ENCODE data around the gene SH2D6.

The SH2D6 gene

GRCh38 chr2:85441864-85442263 lies 23.4 kb downstream of the SH2D6 start:
- no peak for DNase-seq

- no peak for DNase-seq
Observed at GRCh38 chr2:85444629-85445172, 26.2 kb downstream of the SH2D6 start.

GRCh38 chr2:85445316-85446295 lies 27.1 kb downstream of the SH2D6 start:
- no peak for DNase-seq

DNA sequence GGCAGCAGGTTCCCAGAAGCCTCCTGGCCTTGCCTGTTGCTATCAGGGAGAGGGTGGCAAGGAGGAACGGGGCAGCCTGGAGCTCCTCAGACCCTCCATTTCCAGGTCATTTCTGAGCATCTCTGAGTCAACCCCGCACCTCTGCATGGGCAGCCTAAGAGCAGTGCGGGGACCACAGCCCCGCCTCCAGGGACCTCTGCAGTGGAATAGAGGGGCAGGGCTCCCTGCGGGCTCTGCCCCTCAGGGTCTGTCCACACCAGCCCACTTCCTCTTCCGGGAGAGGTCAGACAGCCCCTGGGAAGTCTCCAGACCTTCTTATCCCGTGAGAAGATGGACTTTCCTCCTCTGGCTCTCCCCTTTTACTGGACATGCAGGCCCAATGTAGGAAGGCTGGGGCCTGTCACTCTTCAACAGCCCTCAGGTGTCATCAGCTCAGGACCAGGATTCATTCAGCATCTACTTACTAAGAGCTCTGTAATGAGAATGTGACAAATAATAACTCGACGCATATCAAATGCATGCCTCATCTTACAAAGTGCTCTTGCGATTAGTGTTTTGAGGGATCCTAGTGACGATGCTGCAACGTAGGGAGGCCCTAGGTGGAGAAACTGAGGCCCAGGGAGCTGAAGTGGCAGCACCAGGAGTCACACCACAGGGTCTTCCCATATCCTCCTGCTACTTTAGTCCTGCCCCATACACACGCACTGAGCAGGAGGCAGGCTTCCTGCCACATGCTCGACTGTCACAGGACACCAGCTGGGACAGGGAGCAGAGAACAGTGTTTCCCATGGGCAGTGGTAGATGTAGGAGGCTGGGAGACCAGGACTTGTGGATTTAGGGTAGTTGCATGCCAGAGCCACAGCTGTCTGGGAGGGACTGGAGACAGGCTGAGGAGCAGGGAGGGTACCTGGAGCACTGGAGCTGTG lies 28.0 kb downstream of the SH2D6 start:
- no peak for DNase-seq

- no peak for DNase-seq
Observed at GRCh38 chr2:85447222-85447585, 28.7 kb downstream of the SH2D6 start.

DNA sequence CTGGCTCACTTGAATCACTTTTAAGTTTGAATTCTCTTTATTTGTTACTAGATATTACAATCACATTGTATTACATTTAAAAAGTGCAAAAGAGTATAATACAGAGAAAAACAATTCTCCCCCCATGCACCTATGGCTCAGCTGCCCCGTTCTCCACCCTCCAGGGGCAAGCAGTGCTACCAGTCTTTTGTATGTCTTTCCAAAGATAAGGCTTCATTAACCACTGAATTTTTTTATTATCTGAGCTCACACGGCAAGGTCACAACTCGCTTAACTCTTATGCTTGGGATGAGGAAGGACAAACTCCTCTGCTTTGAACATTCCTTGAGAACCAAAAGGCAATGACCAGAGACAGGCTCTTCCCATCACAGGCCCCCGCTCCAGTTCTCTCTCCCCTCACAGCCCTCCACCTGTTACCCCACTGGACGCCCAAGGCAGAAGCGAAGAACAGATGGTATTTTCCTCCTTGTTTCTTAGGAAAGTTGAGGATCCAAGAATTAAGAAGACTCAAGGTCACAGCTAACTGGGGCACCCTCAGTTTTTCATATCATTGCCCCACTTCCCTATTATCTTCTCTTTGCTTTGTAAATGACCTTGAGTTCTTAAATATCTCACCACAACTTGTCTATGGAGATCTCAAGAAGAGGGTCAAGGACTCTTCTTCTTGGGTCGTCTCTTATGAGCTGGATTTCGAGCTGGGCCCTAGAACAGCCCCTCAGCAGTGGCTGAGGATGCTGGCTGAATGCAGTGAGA lies 30.1 kb downstream of the SH2D6 start:
- no peak for DNase-seq

DNA sequence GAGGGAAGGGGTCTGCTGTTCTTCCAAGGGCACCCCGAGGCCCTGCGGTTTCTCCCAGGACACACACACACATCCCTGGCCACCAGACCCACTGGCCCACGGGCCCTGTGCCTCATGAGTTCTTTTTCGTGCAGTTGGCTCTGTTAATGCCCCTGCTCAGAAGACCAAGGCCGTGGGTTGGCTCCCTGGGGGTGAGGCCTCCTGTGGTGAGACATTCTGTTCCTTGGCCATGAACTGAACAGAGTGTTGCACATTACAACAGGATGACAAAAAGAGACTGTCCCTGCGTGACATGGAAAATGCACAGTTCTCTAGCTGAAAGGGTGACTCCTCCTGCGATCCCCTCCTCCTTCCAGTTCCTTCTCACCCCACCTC lies 30.7 kb downstream of the SH2D6 start:
- DNase-seq, result no peak

DNA sequence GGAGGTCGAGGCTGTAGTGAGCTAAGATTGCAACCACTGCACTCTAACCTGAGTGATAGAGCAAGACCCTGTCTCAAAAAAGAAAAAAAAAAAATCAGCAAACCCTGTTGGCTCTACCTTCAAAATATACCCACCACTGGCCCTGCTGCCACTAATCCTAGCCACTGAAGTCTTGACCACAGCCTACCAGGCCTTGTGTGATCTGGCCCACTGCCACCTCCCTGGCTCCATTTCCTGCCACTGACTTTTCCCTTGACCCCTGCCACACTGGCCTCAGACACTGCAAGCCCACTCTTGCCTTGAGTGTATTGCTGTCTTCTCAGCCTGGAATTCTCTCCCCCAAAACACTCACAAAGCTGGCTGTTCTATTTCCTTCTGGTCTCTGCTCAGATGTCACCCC lies 33.7 kb downstream of the SH2D6 start:
- no peak for DNase-seq

- no peak for DNase-seq
Observed at GRCh38 chr2:85453571-85453970, 35.1 kb downstream of the SH2D6 start.

- no peak for DNase-seq
Observed at GRCh38 chr2:85455552-85456090, 37.1 kb downstream of the SH2D6 start.

DNA sequence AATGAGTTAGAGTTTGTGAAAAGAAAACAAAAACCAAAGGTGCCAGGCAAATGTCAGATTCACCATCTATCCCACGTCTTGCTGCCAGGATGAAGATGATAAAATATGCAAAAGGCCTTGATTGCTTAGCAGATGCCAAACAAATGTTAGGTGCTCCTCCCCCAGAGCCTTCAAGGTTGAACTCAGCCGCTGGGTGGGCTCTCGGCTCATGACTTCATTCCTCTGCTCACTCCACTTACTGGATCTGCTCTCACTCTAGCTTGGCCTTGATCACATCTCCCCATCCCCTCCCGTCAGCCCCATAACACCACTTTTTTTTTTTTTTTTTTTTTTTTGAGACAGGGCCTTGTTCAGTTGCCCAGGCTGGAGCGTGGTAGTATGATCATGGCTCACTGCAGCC lies 38.5 kb downstream of the SH2D6 start:
- no peak for DNase-seq

- DNase-seq, result no peak
Observed at GRCh38 chr2:85457877-85458316, 39.4 kb downstream of the SH2D6 start.

DNA sequence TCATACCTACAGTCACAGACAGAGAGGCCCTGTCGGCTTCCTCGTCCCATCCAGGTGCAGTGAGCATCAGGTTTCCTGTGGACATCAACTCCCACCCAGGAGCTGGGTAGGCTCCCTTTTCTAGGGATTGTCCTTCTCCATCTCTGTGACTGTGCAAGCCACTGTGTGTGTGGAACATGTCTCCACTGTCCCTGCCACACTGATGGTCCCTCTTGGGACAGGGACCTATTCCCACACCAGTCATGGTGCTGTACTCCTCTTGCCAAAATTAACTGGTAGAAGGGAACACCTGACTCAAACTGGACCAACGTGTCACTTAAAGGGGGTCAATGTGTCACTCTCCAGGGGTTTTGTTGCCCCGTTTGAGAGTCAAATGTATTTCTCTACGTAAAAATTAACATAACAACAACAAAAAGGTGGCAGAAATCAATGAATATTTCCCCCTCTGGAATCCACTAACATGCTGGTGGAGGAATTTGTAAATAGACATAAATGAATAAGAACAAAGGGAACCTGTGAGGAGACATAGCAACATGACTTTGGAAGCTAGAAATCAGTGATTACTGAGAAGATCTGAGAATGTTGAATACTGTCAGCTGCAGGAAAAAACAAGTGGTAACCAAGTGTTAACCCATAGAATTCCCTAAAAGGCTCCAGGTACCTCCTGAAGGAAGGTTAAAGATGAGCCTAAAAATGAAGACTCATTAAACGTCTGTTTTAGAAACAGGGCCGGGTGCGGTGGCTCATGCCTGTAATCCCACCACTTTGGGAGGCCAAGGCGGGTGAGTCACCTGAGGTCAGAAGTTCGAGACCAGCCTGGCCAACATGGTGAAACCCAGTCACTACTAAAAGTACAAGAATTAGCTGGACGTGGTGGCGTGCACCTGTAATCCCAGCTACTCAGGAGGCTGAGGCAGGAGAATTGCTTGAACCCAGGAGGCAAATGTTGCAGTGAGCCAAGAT lies 40.4 kb downstream of the SH2D6 start:
- DNase-seq, result no peak

GRCh38 chr2:85459771-85460170 lies 41.3 kb downstream of the SH2D6 start:
- no peak for DNase-seq

DNA sequence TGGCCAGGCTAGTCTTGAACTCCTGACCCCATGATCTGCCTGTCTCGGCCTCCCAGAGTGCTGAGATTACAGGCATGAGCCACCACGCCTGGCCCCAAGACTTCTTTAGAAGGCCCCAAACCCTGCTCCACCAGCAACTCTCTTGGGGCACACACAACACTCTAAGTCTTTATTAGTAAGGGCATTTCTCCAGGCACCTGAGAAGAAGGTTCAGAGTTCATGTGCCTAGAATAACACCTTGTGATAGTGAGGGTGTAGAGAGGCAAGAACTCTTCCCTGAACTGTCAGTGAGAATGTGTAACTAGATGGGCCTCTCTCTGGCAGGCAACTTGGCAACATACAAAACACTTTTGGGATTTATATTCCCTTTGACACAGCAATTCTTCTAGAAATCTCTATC lies 43.8 kb downstream of the SH2D6 start:
- no peak for DNase-seq

DNA sequence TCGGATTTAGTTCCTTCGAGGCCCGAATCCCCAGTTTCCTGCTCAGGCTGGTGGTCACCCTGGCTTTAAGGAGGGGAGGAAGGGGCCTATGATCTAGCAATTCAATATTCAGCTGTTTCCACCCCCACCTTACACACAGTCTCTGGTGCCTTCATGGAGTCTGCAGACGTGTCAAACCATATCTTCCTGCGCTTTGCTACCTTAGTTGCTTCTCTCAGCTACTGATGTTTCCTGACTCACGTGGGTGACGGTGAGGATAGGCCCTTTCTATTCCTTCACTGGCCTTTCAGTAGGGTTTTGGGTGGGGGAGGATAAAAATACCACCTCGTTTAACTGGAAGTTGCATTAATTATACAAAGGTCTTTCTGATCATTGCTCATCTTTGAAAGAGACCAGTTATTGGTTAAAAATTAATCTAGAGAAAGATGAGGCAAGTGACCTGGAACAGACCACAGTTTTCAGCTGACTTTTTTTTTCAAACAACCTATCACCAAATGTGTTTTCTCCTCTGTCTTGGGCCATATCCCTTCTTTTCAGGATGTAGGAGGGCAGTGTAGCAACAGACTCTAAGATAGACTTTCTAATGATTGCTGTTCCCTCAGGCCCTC lies 49.7 kb downstream of the SH2D6 start:
- DNase-seq, result no peak

- no peak for DNase-seq
Observed at GRCh38 chr2:85468704-85469349, 50.3 kb downstream of the SH2D6 start.

GRCh38 chr2:85470850-85471800 lies 52.6 kb downstream of the SH2D6 start:
- DNase-seq, result no peak

DNA sequence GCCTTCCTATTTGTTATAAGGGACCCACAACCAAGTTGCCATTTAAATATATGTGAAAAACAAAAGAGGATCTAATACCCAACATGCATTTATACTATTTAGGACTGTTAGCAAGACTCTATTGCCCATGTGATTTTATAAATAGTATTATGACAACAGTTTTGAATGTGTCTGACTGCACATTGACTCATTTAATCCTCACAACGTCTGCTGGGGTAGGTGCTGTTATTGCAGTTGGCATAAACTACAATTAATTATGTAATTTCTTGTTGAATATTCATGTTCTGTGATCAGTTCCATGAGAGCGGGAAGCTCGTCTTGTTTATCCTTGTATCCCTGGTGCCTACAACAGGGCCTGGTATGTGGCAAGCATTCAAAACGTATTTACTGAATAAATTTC lies 53.7 kb downstream of the SH2D6 start:
- no peak for DNase-seq
